Activated naive CD4-positive, alpha-beta T cell treated with anti-CD3 and anti-CD28 coated beads, Interleukin-2, amount 50 U/mL, for 72 hours (primary cell): ENCODE results near the gene SBF2. TPM values are rescaled to one million over a fixed set of nuclear protein-coding genes. Genes with fewer than 3 reads are reported as not detected.
"Not testable (repeated sequence)": the region's sequence is repeated elsewhere in the genome, so short reads cannot be mapped to it uniquely, and the experiment has no call there.

Experiments
- ATAC-seq, 2 donors: fragments of 150-1000 bp; cut with Tn5 transposase; 2 replicates each; pipeline ENCODE4 v1.10.0; 2021; ENCODE audit warnings: mild to moderate bottlenecking in 2 of 2, moderate library complexity in 2 of 2
- DNase-seq, 2 donors: peaks; one replicate each; pipeline ENCODE4 v3.0.0; 2021 to 2022; ENCODE audit warnings: low spot score in 2 of 2
- H3K27ac Mint-ChIP-seq, 2 donors: one replicate each; pipeline ENCODE4 v1.8.0; 2022; ENCODE audit warnings: mild to moderate bottlenecking in 2 of 2, mixed read lengths in 2 of 2
- H3K36me3 Mint-ChIP-seq, 2 donors: one replicate each; pipeline ENCODE4 v1.8.0; 2022; ENCODE audit warnings: mixed read lengths in 2 of 2
- H3K9me3 Mint-ChIP-seq, 2 donors: one replicate each; pipeline ENCODE4 v1.8.0; 2022; ENCODE audit warnings: mixed read lengths in 2 of 2
- total RNA-seq, 2 donors: library from RNA; stranded (reverse); gene quantifications; one replicate each; pipeline ENCODE4 v1.2.3, GENCODE V29; 2022

Gene SBF2
- total RNA-seq, 2 donors from 2014 or later, result 17.8 to 33.2 TPM

DNA sequence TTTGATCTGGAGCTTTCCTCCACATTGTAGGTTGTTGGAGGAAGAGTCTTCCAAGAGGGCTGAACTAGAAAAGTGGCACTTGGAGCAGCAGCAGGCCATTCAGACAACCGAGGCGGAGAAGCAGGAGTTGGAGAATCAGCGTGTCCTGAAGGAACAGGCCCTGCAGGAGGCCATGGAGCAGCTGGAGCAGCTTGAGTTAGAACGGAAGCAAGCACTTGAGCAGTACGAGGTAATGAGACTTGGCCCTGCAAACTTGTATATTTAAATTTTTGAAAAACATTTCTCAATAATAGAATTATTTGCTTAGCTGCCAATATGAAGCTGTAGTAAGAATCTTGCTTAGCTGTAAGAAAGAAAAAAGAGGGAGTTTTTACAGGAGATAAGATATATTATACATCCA lies 546.2 kb downstream of the SBF2 start:
- Mint-ChIP-seq H3K36me3 (no peaks in the 10 kb centered on the region), H3K27ac (no peak overlapping the region), H3K9me3 (no peaks in the 10 kb centered on the region)
- no peak for DNase-seq
- ATAC-seq, result no peak

GRCh38 chr11:9747229-9747628 lies 546.8 kb downstream of the SBF2 start:
- H3K9me3 Mint-ChIP-seq, result no peaks in the 10 kb centered on the region
- no peak overlapping the region for H3K27ac Mint-ChIP-seq
- ATAC-seq (no peak), DNase-seq (no peak)
- H3K36me3 Mint-ChIP-seq, result no peaks in the 10 kb centered on the region

DNA sequence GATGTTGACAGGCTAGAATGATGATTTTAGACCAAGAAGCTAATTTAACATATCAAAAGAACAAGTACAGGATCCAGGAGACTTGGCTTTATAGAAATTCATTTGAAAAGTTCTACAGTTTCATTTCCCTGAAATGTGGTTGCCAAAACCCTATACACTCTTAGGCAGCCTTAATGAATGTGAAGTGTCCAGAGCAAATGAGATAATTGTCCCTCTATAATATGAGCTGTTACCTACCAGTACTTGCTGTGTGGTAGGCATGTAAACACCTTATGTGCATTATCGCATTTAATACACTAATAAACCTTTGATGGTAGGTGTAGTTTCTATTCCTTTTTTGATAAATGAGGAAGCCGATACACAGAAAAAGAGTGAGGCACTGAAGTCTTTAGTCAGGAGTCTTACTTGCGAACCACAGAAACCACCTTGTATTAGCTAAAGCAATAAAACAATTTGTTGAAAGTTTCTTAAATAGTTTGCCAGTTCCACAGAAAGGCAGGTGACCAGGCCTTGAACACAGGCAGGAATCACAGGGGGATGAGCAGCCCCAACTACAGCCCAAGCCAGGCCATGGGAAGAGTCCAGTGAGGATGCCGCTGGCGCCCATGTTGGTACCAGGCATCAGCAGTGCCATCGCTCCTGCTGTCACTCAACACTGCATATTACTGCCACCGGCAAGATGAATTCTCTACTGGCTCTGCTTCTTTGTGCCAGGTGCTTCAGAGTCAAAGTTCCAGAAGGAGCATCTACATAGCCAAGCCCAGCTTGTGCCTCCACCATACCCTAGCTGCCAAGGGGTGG lies 548.4 kb downstream of the SBF2 start:
- no peak for ATAC-seq

GRCh38 chr11:9743512-9743911 lies 550.5 kb downstream of the SBF2 start:
- DNase-seq, H3K27ac Mint-ChIP-seq, H3K36me3 Mint-ChIP-seq, H3K9me3 Mint-ChIP-seq, ATAC-seq: not testable (repeated sequence)

More for the DNA sequence above, 548.4 kb downstream of the SBF2 start:
- Mint-ChIP-seq H3K9me3 (no peaks in the 10 kb centered on the region), H3K36me3 (no peaks in the 10 kb centered on the region), H3K27ac (no peak overlapping the region)
- DNase-seq, result no peak

GRCh38 chr11:9741260-9741659 lies 552.8 kb downstream of the SBF2 start:
- peaks cover 8 to 13% of the 10 kb centered on the region in 2 donors for H3K36me3 Mint-ChIP-seq
- DNase-seq, result no peak
- ATAC-seq, result no peak
- no peak overlapping the region for H3K27ac Mint-ChIP-seq
- H3K9me3 Mint-ChIP-seq, result peaks cover 6 to 7% of the 10 kb centered on the region in 2 donors

DNA sequence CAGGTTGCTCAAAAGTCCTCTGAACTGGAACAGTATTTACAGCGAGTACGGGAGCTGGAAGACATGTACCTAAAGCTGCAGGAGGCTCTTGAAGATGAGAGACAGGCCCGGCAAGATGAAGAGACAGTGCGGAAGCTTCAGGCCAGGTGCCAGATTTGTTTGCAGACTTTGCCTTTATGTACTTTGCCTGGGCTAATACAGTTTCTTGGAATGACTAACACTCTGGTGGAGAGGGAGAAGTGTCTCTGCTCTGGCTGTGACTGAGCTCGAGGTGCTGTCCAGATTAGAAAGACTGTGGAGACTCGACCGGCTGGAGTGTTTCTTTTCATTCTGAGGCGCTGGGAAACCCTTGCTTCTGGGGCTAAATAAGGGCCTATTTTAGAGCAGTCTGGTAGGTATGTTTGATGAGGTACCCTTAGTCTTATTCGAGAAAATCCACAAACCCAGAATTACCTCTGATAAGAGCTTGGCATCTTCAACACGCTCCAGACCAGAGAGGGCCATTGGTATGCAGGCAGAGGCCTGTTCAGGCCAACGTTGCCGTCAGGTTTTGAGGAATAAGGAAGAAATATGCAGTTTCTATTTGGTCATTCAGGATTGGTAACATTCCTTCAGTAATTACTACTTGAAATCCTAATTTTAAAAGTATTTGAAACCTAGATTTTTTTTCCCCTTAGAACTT lies 553.7 kb downstream of the SBF2 start:
- ATAC-seq, result no peak
- DNase-seq, result no peak
- H3K27ac Mint-ChIP-seq, result no peak overlapping the region
- H3K36me3 Mint-ChIP-seq, result peaks cover 16 to 22% of the 10 kb centered on the region in 2 donors
- H3K9me3 Mint-ChIP-seq, result peaks cover 12% of the 10 kb centered on the region in 2 donors

- DNase-seq (no peak), ATAC-seq (no peak)
- Mint-ChIP-seq H3K36me3 (peaks cover 17 to 26% of the 10 kb centered on the region in 2 donors), H3K27ac (no peak overlapping the region), H3K9me3 (peaks cover 13 to 15% of the 10 kb centered on the region in 2 donors)
These were observed 554.7 kb downstream of the SBF2 start for GRCh38 chr11:9739123-9739900.

- H3K27ac Mint-ChIP-seq, result no peak overlapping the region
- H3K9me3 Mint-ChIP-seq, result peaks cover 13 to 15% of the 10 kb centered on the region in 2 donors
- no peak for DNase-seq
- peaks cover 17 to 26% of the 10 kb centered on the region in 2 donors for H3K36me3 Mint-ChIP-seq
- no peak for ATAC-seq
These were observed 555.3 kb downstream of the SBF2 start for GRCh38 chr11:9738707-9739106.

DNA sequence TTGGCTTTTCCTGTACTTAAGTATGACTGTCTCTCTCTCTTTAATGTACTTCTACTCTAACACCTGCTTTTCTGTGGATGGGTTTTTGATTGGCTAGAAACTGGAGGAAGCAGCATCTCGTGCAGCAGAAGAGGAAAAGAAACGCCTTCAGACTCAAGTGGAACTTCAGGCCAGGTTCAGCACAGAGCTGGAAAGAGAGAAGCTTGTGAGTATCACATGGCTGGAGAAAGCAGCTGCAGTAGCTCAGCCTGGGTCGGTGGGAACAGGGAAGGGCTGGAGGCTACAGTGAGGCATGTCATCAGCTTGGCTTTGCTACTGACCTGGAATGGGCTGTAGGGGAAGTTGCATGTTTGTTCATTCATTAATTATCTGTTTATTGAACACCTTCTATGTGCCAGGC lies 555.9 kb downstream of the SBF2 start:
- ATAC-seq, result no peak
- Mint-ChIP-seq H3K9me3 (peaks cover 13 to 15% of the 10 kb centered on the region in 2 donors), H3K36me3 (peaks cover 17 to 26% of the 10 kb centered on the region in 2 donors), H3K27ac (no peak overlapping the region)
- DNase-seq, result no peak

- H3K27ac Mint-ChIP-seq, result no peak overlapping the region
- no peak for ATAC-seq
These were observed 557.7 kb downstream of the SBF2 start for GRCh38 chr11:9736365-9736764.

DNA sequence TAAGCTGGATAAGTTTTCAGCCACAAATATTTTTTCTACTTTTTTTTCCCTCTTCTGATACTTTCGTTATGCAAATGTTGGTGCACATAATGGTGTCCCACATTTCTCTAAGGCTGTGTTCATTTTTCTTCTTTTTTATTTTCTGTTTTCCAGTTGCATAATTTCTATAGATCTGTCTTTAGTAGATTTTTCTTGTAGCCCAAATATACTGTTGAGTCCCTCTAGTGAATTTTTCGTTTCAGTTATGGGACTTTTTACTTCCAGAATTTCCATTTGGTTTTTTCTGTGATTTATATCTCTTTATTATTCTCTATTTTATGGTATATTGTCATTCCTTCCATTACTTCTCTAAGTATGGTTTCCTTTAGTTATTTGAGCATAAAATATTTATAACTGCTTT lies 558.1 kb downstream of the SBF2 start:
- peaks cover 13 to 15% of the 10 kb centered on the region in 2 donors for H3K9me3 Mint-ChIP-seq
- no peak overlapping the region for H3K27ac Mint-ChIP-seq
- no peak for ATAC-seq
- H3K36me3 Mint-ChIP-seq, result peaks cover 17 to 26% of the 10 kb centered on the region in 2 donors
- DNase-seq, result no peak

More at GRCh38 chr11:9736365-9736764, 557.7 kb downstream of the SBF2 start:
- Mint-ChIP-seq H3K36me3 (peaks cover 17 to 26% of the 10 kb centered on the region in 2 donors), H3K9me3 (peaks cover 13 to 15% of the 10 kb centered on the region in 2 donors)
- DNase-seq, result no peak

- Mint-ChIP-seq H3K9me3 (peaks cover 13 to 15% of the 10 kb centered on the region in 2 donors), H3K27ac (no peak overlapping the region), H3K36me3 (peaks cover 17 to 26% of the 10 kb centered on the region in 2 donors)
- ATAC-seq (no peak), DNase-seq (no peak)
These were observed 558.8 kb downstream of the SBF2 start for GRCh38 chr11:9735236-9735635.

- Mint-ChIP-seq H3K27ac (no peak overlapping the region), H3K9me3 (peaks cover 13 to 15% of the 10 kb centered on the region in 2 donors), H3K36me3 (peaks cover 17 to 21% of the 10 kb centered on the region in 2 donors)
- ATAC-seq (no peak), DNase-seq (no peak)
These were observed 560.8 kb downstream of the SBF2 start for GRCh38 chr11:9733212-9733611.

- Mint-ChIP-seq H3K27ac (no peak overlapping the region), H3K9me3 (peaks cover 13 to 15% of the 10 kb centered on the region in 2 donors), H3K36me3 (peaks cover 17 to 21% of the 10 kb centered on the region in 2 donors)
- ATAC-seq, result no peak
- no peak for DNase-seq
These were observed 561.6 kb downstream of the SBF2 start for GRCh38 chr11:9732453-9732852.

GRCh38 chr11:9731256-9731655 lies 562.8 kb downstream of the SBF2 start:
- no peak for ATAC-seq
- Mint-ChIP-seq H3K9me3 (peaks cover 7 to 9% of the 10 kb centered on the region in 2 donors), H3K27ac (no peak overlapping the region), H3K36me3 (peaks cover 9 to 13% of the 10 kb centered on the region in 2 donors)
- DNase-seq, result no peak
